Epithelial cell of proximal tubule (primary cell): ENCODE measurements around the gene P2RX2. TPM values are rescaled to one million over a fixed set of nuclear protein-coding genes. Genes with fewer than 3 reads are reported as not detected.

Experiments
- DNase-seq: peaks from one replicate; pipeline ENCODE4 v3.0.0-alpha.2; 2011; ENCODE audit warnings: low read depth
- H3K4me3 ChIP-seq: 2 replicates; pipeline ENCODE4 v1.5.1; 2011; ENCODE audit warnings: low read depth, mild to moderate bottlenecking, low read length
- CTCF ChIP-seq: conservative IDR thresholded peaks from 2 replicates; pipeline ENCODE4 v1.5.1; 2012; ENCODE audit warnings: low read depth, mild to moderate bottlenecking, low read length
- total RNA-seq: library from RNA; depleted of rRNA; stranded (reverse); fragments of >200 nt; gene quantifications from 2 replicates; pipeline ENCODE4 v1.2.3, GENCODE V29; 2015

P2RX2 gene
- total RNA-seq, 1 donor from 2014 or later: not detected

GRCh38 chr12:132624186-132624855, 5.7 kb downstream of the P2RX2 start:
- H3K4me3 ChIP-seq: no peak overlapping the region
- no peak for TF ChIP-seq CTCF
- DNase-seq: no peak

GRCh38 chr12:132624910-132625630, 6.5 kb downstream of the P2RX2 start:
- no peak overlapping the region for H3K4me3 ChIP-seq
- TF ChIP-seq CTCF: no peak
- DNase-seq: no peak

- no peak overlapping the region for H3K4me3 ChIP-seq
- TF ChIP-seq CTCF: no peak
- no peak for DNase-seq
These were observed 7.3 kb downstream of the P2RX2 start for GRCh38 chr12:132625731-132626430.

GRCh38 chr12:132629330-132629729, 10.8 kb downstream of the P2RX2 start:
- no peak overlapping the region for H3K4me3 ChIP-seq
- no peak for DNase-seq
- no peak for TF ChIP-seq CTCF

- DNase-seq: no peak
- H3K4me3 ChIP-seq: no peak overlapping the region
- no peak for TF ChIP-seq CTCF
These were observed 12.1 kb downstream of the P2RX2 start for GRCh38 chr12:132630672-132631071.

- TF ChIP-seq CTCF: no peak
- H3K4me3 ChIP-seq: no peak overlapping the region
- DNase-seq: no peak
These were observed 13.1 kb downstream of the P2RX2 start for GRCh38 chr12:132631666-132632065.
